ENCODE data around the gene FOXI2.

Gene FOXI2

GRCh38 chr10:127743205-127743604 is 6.2 kb downstream of the FOXI2 start:
- DNase-seq (ENCODE audit: low read depth), result no peak

- DNase-seq (ENCODE audit: low read depth), result no peak
Measured at GRCh38 chr10:127744956-127745355, 8.0 kb downstream of the FOXI2 start.

GRCh38 chr10:127745861-127746260 is 8.9 kb downstream of the FOXI2 start:
- no peak for DNase-seq (ENCODE audit: low read depth)

GRCh38 chr10:127755753-127756152 is 18.8 kb downstream of the FOXI2 start:
- no peak for DNase-seq (ENCODE audit: low read depth)

GRCh38 chr10:127756264-127756663 is 19.3 kb downstream of the FOXI2 start:
- no peak for DNase-seq (ENCODE audit: low read depth)

GRCh38 chr10:127757033-127757432 is 20.0 kb downstream of the FOXI2 start:
- no peak for DNase-seq (ENCODE audit: low read depth)

GRCh38 chr10:127759276-127759675 is 22.3 kb downstream of the FOXI2 start:
- no peak for DNase-seq (ENCODE audit: low read depth)

GRCh38 chr10:127762925-127763324 is 25.9 kb downstream of the FOXI2 start:
- no peak for DNase-seq (ENCODE audit: low read depth)

GRCh38 chr10:127774766-127775559 is 38.0 kb downstream of the FOXI2 start:
- DNase-seq (ENCODE audit: low read depth), result no peak

GRCh38 chr10:127776816-127777215 is 39.8 kb downstream of the FOXI2 start:
- no peak for DNase-seq (ENCODE audit: low read depth)

GRCh38 chr10:127781412-127781811 is 44.4 kb downstream of the FOXI2 start:
- DNase-seq (ENCODE audit: low read depth), result no peak

GRCh38 chr10:127787873-127788272 is 50.9 kb downstream of the FOXI2 start:
- DNase-seq (ENCODE audit: low read depth), result no peak

- no peak for DNase-seq (ENCODE audit: low read depth)
Measured at GRCh38 chr10:127790066-127790624, 53.2 kb downstream of the FOXI2 start.
